ENCODE results near the gene BORCS5.

GRCh38 chr12:12427568-12427967 is 70.7 kb downstream of the BORCS5 start:
- TF ChIP-seq POLR2A (IDR thresholded peaks at IDR 0.05; ENCODE audit: low read length) (no peak), GATA1 (IDR thresholded peaks at IDR 0.05; ENCODE audit: low read depth, low read length) (no peak)
